Measurements from ENCODE around the gene ARL4A. TPM values are rescaled to one million over a fixed set of nuclear protein-coding genes. Genes with fewer than 3 reads are reported as not detected.
"Not testable (repeated sequence)": the region's sequence is repeated elsewhere in the genome, so short reads cannot be mapped to it uniquely, and the experiment has no call there.

ARL4A gene, protein sequence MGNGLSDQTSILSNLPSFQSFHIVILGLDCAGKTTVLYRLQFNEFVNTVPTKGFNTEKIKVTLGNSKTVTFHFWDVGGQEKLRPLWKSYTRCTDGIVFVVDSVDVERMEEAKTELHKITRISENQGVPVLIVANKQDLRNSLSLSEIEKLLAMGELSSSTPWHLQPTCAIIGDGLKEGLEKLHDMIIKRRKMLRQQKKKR
- polyA plus RNA-seq: 114 TPM

DNA sequence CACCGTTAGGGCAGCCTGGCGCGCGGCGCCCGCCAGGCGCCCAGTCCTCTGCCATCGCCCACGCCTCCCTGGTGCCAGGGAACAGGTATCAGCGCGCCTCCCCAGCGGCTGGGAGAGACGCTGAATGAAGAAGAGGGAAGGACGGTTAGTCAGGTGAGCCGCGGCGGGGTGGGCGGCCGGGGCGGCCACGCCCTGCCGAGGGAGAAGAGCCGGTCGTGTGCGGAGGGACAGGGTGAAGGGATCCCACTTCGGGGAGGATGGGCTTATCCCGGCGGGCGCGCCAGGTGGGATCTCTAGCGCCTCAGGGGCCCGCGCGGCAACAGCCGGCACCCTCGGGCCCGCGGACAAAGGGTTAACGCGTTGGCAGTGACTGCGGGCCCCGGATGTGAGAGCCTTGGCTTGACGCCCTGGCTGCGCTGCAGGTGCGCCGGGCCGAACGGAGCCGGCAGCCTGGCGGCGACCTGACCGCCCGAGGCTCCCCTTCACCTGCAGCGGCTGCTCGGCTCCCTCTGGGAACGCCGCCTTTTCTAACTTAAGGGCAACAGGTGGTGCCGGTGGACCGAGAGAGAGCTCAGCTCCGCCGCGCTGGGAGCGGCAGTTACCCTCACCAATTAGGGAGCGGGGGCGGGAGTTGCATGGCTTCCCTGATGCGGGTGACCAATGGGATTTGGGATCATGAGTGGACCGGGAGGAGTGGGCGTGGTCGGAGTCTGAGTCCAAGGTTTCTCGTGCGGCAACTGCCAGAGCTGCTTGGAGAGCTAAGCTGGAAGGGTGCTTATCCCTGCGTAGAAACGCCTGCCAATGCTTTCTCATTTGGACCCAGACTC lies at the start of gene ARL4A:
TSS of gene ARL4A (plus strand) at position 743 of the 827 bp plus-strand sequence. CDS start 622 bp downstream, outside the sequence.
- Mint-ChIP-seq H3K27me3 (peaks cover 3% of the 10 kb centered on the region), H3K27ac (peak within 1 kb of the TSS; percentile 96 to 99 (median 98)), H3K9me3 (peaks cover 0 to 3% (median 0%) of the 10 kb centered on the region in 3 donors), H3K4me3 (peak within 1 kb of the TSS; percentile 95 to 99 (median 98)), H3K4me1 (peaks cover 28 to 44% (median 41%) of the 10 kb centered on the region in 3 donors), H3K36me3 (peaks cover 2% of the 10 kb centered on the region)

- H3K27me3 Mint-ChIP-seq: no peaks in the 10 kb centered on the region
- peak overlapping the region; percentile 61 to 85 (median 65) for H3K27ac Mint-ChIP-seq
- no peaks in the 10 kb centered on the region for H3K9me3 Mint-ChIP-seq
- H3K36me3 Mint-ChIP-seq: no peaks in the 10 kb centered on the region
- peaks cover 13 to 22% (median 21%) of the 10 kb centered on the region in 3 donors for H3K4me1 Mint-ChIP-seq
- peak overlapping the region in 3 of 4 donors; percentile 28 to 57 (median 55) for H3K4me3 Mint-ChIP-seq
Observed at GRCh38 chr7:12637819-12638592, 49.4 kb upstream of the ARL4A start.

- Mint-ChIP-seq H3K27me3 (no peaks in the 10 kb centered on the region), H3K36me3 (no peaks in the 10 kb centered on the region), H3K27ac (peak overlapping the region in 1 of 3 donors; percentile 4), H3K4me1 (peaks cover 13 to 22% (median 21%) of the 10 kb centered on the region in 3 donors), H3K9me3 (no peaks in the 10 kb centered on the region), H3K4me3 (peak overlapping the region in 1 of 4 donors; percentile 23)
Observed at GRCh38 chr7:12638851-12639456, 48.5 kb upstream of the ARL4A start.

DNA sequence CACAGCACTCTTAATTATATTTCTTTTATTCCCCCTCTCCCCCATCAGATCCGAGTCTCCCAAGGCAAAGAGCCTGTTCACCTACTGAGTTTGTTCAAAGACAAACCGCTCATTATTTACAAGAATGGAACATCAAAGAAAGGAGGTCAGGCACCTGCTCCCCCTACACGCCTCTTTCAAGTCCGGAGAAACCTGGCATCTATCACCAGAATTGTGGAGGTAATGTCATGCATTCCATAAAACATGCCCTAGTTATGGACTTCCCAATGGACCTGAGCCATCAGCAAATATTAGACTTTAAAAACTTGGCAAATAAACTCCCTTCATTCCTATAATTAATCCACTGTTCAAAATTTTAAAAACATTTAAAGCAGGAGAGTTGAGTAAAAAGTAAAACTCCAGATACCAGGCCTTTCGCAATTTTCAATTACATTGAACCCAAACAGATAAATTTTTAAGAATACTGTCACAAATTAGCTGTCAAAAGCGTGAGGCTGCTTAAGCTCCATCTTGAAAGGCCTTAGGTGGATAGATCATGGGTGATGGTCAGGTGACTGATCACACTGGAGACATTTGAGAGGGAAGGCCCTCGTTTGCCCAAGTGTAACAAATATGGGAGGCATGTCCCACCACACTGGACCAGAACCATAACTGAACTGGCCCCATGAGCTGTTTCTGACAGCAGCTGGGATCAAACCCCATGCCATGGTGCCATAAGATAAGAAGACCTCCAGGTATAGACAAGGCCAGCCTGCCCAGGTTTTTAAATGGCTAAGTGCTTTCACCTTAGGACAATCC lies 46.9 kb upstream of the ARL4A start:
- Mint-ChIP-seq H3K27ac (no peak overlapping the region), H3K36me3 (no peaks in the 10 kb centered on the region), H3K27me3 (no peaks in the 10 kb centered on the region), H3K4me3 (no peak overlapping the region), H3K4me1 (peaks cover 12 to 23% (median 20%) of the 10 kb centered on the region in 3 donors), H3K9me3 (no peaks in the 10 kb centered on the region)

GRCh38 chr7:12641196-12641595 lies 46.2 kb upstream of the ARL4A start:
- Mint-ChIP-seq H3K27ac (no peak overlapping the region), H3K4me1 (peaks cover 7 to 19% (median 13%) of the 10 kb centered on the region in 3 donors)

DNA sequence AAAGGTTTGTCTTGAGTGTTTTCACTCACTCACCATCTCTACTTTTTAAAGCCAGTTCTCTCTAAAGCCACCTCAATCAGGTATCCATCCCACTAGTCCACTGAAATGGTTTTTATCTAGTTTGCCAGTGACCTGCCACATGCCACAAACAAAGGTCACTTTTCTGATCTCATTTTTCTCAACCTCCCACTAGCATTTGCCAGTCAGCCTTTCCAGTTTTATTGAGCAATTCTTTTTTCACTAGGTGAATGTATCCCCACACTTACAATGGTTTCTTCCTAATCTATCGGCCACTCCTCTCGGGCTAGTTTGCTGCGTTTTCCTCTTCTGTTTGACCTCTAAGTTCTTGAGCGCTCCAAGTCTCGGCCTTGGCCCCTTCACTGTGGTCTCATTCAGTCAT lies 44.9 kb upstream of the ARL4A start:
- Mint-ChIP-seq H3K27ac (no peak overlapping the region), H3K9me3 (no peaks in the 10 kb centered on the region), H3K4me1 (peaks cover 7 to 16% (median 10%) of the 10 kb centered on the region in 3 donors), H3K36me3 (no peaks in the 10 kb centered on the region), H3K27me3 (no peaks in the 10 kb centered on the region), H3K4me3 (no peak overlapping the region)

More at GRCh38 chr7:12641196-12641595, 46.2 kb upstream of the ARL4A start:
- Mint-ChIP-seq H3K4me3 (no peak overlapping the region), H3K27me3 (no peaks in the 10 kb centered on the region), H3K36me3 (no peaks in the 10 kb centered on the region), H3K9me3 (no peaks in the 10 kb centered on the region)

- H3K27ac Mint-ChIP-seq: no peak overlapping the region
- no peaks in the 10 kb centered on the region for H3K9me3 Mint-ChIP-seq
- no peak overlapping the region for H3K4me3 Mint-ChIP-seq
- H3K27me3 Mint-ChIP-seq: no peaks in the 10 kb centered on the region
- H3K4me1 Mint-ChIP-seq: peaks cover 6 to 12% (median 7%) of the 10 kb centered on the region in 3 donors
- H3K36me3 Mint-ChIP-seq: no peaks in the 10 kb centered on the region
Observed at GRCh38 chr7:12643001-12643643, 44.3 kb upstream of the ARL4A start.

GRCh38 chr7:12643644-12644043 lies 43.8 kb upstream of the ARL4A start:
- Mint-ChIP-seq H3K27me3 (no peaks in the 10 kb centered on the region), H3K4me3 (no peak overlapping the region), H3K27ac (no peak overlapping the region), H3K9me3 (no peaks in the 10 kb centered on the region), H3K4me1 (peaks cover 6 to 10% (median 6%) of the 10 kb centered on the region in 3 donors), H3K36me3 (no peaks in the 10 kb centered on the region)

DNA sequence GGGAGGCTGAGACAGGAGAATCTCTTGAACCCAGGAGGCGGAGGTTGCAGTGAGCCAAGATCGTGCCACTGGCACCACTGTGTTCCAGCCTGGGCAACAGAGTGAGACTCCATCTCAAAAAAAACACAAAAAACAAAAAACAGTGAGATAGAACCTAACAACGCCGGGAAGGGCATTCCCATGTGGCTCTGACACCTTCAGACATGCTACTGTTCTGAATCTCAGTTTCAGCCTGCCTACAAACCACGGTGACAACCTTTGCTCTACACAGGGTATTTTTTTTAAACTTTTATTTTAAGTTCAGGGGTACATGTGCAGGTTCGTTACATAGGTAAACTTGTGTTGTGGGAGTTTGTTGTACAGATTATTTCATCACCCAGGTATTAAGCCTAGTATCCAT lies 42.2 kb upstream of the ARL4A start:
- H3K4me3 Mint-ChIP-seq: peak overlapping the region in 1 of 4 donors; percentile 2
- not testable (repeated sequence) for H3K4me1 Mint-ChIP-seq, H3K27ac Mint-ChIP-seq

DNA sequence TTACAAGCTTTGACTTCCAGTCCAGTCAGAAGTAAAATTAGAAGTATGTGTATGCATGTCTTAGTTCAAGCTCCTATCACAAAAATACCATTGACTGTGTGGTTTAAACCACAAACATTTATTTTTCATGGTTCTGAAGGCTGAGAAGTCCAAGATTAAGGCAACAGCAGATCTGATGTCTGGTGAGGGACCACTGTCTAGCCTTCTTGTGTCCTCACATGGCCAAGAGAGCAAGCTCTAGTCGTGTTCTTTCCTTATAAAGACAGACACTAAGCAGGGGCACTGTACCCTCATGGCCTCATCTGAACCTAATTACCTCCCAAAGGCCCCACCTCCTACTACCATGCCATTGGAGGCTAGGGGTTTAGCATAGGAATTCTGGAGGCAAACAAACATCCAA lies 41.3 kb upstream of the ARL4A start:
- Mint-ChIP-seq H3K36me3 (no peaks in the 10 kb centered on the region), H3K27me3 (no peaks in the 10 kb centered on the region), H3K4me1 (peaks cover 0 to 4% (median 1%) of the 10 kb centered on the region in 3 donors), H3K9me3 (no peaks in the 10 kb centered on the region), H3K4me3 (no peak overlapping the region), H3K27ac (no peak overlapping the region)

More for the DNA sequence above, 42.2 kb upstream of the ARL4A start:
- not testable (repeated sequence) for H3K9me3 Mint-ChIP-seq, H3K36me3 Mint-ChIP-seq, H3K27me3 Mint-ChIP-seq

GRCh38 chr7:12647364-12648219 lies 39.8 kb upstream of the ARL4A start:
- Mint-ChIP-seq H3K9me3 (peaks cover 0 to 2% (median 0%) of the 10 kb centered on the region in 3 donors), H3K4me1 (peaks cover 0 to 4% (median 1%) of the 10 kb centered on the region in 3 donors), H3K36me3 (no peaks in the 10 kb centered on the region), H3K4me3 (no peak overlapping the region), H3K27me3 (no peaks in the 10 kb centered on the region), H3K27ac (no peak overlapping the region)

DNA sequence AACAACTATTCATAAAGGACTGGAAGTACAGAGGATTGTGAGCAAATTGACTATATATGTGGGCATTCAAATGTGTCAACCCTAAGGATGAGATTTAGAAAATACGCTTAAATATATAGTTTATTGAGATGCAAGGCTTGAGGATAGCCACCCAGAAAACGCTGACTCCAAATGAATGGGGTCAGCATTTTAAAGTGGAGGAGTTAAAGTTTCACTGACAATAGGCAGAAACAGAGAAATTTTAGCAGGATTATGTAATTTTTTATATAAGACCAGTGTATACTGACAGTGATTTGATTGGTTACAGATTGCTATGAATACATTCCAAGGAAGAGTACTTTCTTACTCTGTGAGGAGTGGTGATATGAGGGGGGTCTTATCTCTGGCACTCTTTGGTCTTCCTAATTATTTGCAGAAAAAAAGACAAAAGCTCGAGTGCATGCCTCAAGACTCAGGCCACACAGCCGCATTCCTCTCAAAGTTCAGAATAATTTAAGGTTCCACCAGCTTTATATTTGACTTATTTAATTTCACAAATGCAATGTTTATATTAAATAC lies 38.6 kb upstream of the ARL4A start:
- peak overlapping the region in 1 of 3 donors; percentile 82 for H3K27ac Mint-ChIP-seq
- H3K4me1 Mint-ChIP-seq: peaks cover 0 to 4% (median 1%) of the 10 kb centered on the region in 3 donors
- no peaks in the 10 kb centered on the region for H3K36me3 Mint-ChIP-seq
- peaks cover 0 to 2% (median 0%) of the 10 kb centered on the region in 3 donors for H3K9me3 Mint-ChIP-seq
- H3K4me3 Mint-ChIP-seq: no peak overlapping the region
- H3K27me3 Mint-ChIP-seq: no peaks in the 10 kb centered on the region

Data from IgD-negative memory B cell (primary cell).